Keratinocyte (primary cell): ENCODE results near the gene BTLA. TPM values are rescaled to one million over a fixed set of nuclear protein-coding genes. Genes with fewer than 3 reads are reported as not detected.

Source experiments
- DNase-seq: peaks from one replicate; pipeline ENCODE4 v3.0.0-alpha.2; 2011; ENCODE audit warnings: low read depth, missing footprints, low spot score
- FAIRE-seq: peaks from 2 replicates; lab custom pipeline; 2011; peaks lifted over from hg19 to GRCh38; lab: Jason Lieb, UNC
- H2AFZ ChIP-seq: 2 replicates; pipeline ENCODE4 v1.6.0; 2012; ENCODE audit warnings: low read length, control low read depth, inconsistent platforms; ENCODE audit not compliant: control insufficient read depth
- H3K27ac ChIP-seq: 2 replicates; pipeline ENCODE4 v1.5.1; 2011; ENCODE audit warnings: low read length; ENCODE audit not compliant: control insufficient read depth, insufficient read depth
- H3K27me3 ChIP-seq: 3 replicates; pipeline ENCODE4 v1.6.0; 2011; ENCODE audit warnings: low read length; ENCODE audit not compliant: control insufficient read depth, insufficient read depth; ENCODE audit errors: extremely low read depth
- H3K36me3 ChIP-seq, 2 experiments: 2 replicates in 1 of 2; 3 replicates in 1 of 2; pipeline ENCODE4 v1.5.1; 2011; ENCODE audit warnings: low read length in 2 of 2, mild to moderate bottlenecking in 1 of 2; ENCODE audit not compliant: control insufficient read depth in 2 of 2, insufficient read depth in 2 of 2; ENCODE audit errors: extremely low read depth in 1 of 2
- H3K4me1 ChIP-seq: 3 replicates; pipeline ENCODE4 v1.5.1; 2011; ENCODE audit warnings: low read length; ENCODE audit not compliant: control insufficient read depth, insufficient read depth; ENCODE audit errors: extremely low read depth
- H3K4me2 ChIP-seq: 3 replicates; pipeline ENCODE4 v1.6.0; 2011; ENCODE audit warnings: low read depth, low read length; ENCODE audit not compliant: control insufficient read depth, insufficient read depth; ENCODE audit errors: extremely low read depth
- H3K4me3 ChIP-seq, 3 experiments: fragments of 200-600 bp in 1 of 3; sonication (generic) in 1 of 3; 2 replicates in 2 of 3; 3 replicates in 1 of 3; pipeline ENCODE4 v1.5.1; 2011 to 2016; ENCODE audit warnings: low read length in 3 of 3, mild to moderate bottlenecking in 3 of 3, control low read depth in 2 of 3, inconsistent platforms in 1 of 3, low read depth in 1 of 3, mixed read lengths in 1 of 3, mixed run types in 1 of 3, moderate library complexity in 1 of 3; ENCODE audit not compliant: control insufficient read depth in 2 of 3, insufficient read depth in 2 of 3; ENCODE audit errors: extremely low read depth in 1 of 3
- H3K79me2 ChIP-seq: 2 replicates; pipeline ENCODE4 v1.6.0; 2012; ENCODE audit warnings: low read length; ENCODE audit not compliant: control insufficient read depth, insufficient read depth
- H3K9ac ChIP-seq: 3 replicates; pipeline ENCODE4 v1.6.0; 2011; ENCODE audit warnings: low read length; ENCODE audit not compliant: control insufficient read depth, insufficient read depth; ENCODE audit errors: extremely low read depth
- H3K9me1 ChIP-seq: 3 replicates; pipeline ENCODE4 v1.6.0; 2011; ENCODE audit warnings: low read length; ENCODE audit not compliant: control insufficient read depth, insufficient read depth; ENCODE audit errors: extremely low read depth
- H3K9me3 ChIP-seq: 2 replicates; pipeline ENCODE4 v1.5.1; 2012; ENCODE audit warnings: low read depth, low read length; ENCODE audit not compliant: control insufficient read depth
- H4K20me1 ChIP-seq: 3 replicates; pipeline ENCODE4 v1.6.0; 2011; ENCODE audit warnings: low read length; ENCODE audit not compliant: control insufficient read depth, insufficient read depth; ENCODE audit errors: extremely low read depth
- EZH2 ChIP-seq: IDR thresholded peaks from one replicate; pipeline ENCODE4 v1.6.1; 2012; ENCODE audit warnings: inconsistent platforms, mild to moderate bottlenecking, low read length, moderate library complexity
- dilution Hi-C: fragments of 300-500 bp; cut with MboI; formaldehyde crosslinking; loops from one replicate; pipeline ENCODE4 v1.7.0; 2020; ENCODE audit warnings: low sequenced_read_pairs; ENCODE audit not compliant: extremely low pct_ligation_motif_present
- polyA plus RNA-seq, 5 experiments: library from polyadenylated mRNA; depleted of rRNA in 3 of 5; stranded (reverse) in 3 of 5; stranded (forward) in 1 of 5; unstranded in 1 of 5; fragments of >200 nt; gene quantifications; 1 replicate in 1 of 5; 2 replicates in 3 of 5; 3 replicates in 1 of 5; pipeline versions ENCODE4 v1.2.1 to v1.2.3, GENCODE V29; 2011 to 2012; ENCODE audit warnings: missing spikeins in 2 of 5, low read depth in 1 of 5, low replicate concordance in 1 of 5
- TF ChIP-seq, protein P1 (sequence below), 3 experiments: IDR thresholded peaks in 1 of 3; conservative IDR thresholded peaks in 1 of 3; optimal IDR thresholded peaks in 1 of 3; 2 replicates in 2 of 3; 3 replicates in 1 of 3; pipeline versions ENCODE3 to v1.5.1; 2011; ENCODE audit warnings: low read length in 3 of 3, mild to moderate bottlenecking in 3 of 3, moderate library complexity in 2 of 3, control low read depth in 1 of 3, inconsistent platforms in 1 of 3; ENCODE audit not compliant: insufficient read depth in 2 of 3; ENCODE audit errors: extremely low read depth in 1 of 3

BTLA gene
- polyA plus RNA-seq, 1 donor (not counting 4 experiments of a cell fraction or from before 2014, with no cell fraction given): 0.08 TPM

GRCh38 chr3:112470788-112471187 is 28.5 kb downstream of the BTLA start:
- no peak for TF ChIP-seq EZH2
- TF ChIP-seq, protein P1, sequence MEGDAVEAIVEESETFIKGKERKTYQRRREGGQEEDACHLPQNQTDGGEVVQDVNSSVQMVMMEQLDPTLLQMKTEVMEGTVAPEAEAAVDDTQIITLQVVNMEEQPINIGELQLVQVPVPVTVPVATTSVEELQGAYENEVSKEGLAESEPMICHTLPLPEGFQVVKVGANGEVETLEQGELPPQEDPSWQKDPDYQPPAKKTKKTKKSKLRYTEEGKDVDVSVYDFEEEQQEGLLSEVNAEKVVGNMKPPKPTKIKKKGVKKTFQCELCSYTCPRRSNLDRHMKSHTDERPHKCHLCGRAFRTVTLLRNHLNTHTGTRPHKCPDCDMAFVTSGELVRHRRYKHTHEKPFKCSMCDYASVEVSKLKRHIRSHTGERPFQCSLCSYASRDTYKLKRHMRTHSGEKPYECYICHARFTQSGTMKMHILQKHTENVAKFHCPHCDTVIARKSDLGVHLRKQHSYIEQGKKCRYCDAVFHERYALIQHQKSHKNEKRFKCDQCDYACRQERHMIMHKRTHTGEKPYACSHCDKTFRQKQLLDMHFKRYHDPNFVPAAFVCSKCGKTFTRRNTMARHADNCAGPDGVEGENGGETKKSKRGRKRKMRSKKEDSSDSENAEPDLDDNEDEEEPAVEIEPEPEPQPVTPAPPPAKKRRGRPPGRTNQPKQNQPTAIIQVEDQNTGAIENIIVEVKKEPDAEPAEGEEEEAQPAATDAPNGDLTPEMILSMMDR (optimal IDR thresholded peaks at IDR 0.05 in 1 of 3, IDR thresholded peaks at IDR 0.05 in 1 of 3, conservative IDR thresholded peaks at IDR 0.05 in 1 of 3; ENCODE audit: extremely low read depth in 1 of 3, insufficient read depth in 2 of 3, low read length in 3 of 3): no peak
- Histone ChIP-seq H3K9ac (no peak overlapping the region), H3K4me1 (no peaks in the 10 kb centered on the region), H3K36me3 (no peaks in the 10 kb centered on the region), H3K79me2 (no peaks in the 10 kb centered on the region), H3K4me2 (no peak overlapping the region), H4K20me1 (no peaks in the 10 kb centered on the region), H3K9me1 (no peaks in the 10 kb centered on the region), H3K27ac (no peak overlapping the region), H3K4me3 (no peak overlapping the region), H3K9me3 (no peaks in the 10 kb centered on the region), H2AFZ (no peak overlapping the region), H3K27me3 (no peaks in the 10 kb centered on the region)
- FAIRE-seq: no peak
- DNase-seq: no peak
- dilution Hi-C loops: no loop called here

GRCh38 chr3:112469671-112470070 is 29.6 kb downstream of the BTLA start:
- Histone ChIP-seq H3K9me3 (no peaks in the 10 kb centered on the region), H3K4me2 (no peak overlapping the region), H3K79me2 (no peaks in the 10 kb centered on the region), H4K20me1 (no peaks in the 10 kb centered on the region), H3K36me3 (no peaks in the 10 kb centered on the region), H3K4me3 (no peak overlapping the region), H3K27me3 (no peaks in the 10 kb centered on the region), H3K4me1 (no peaks in the 10 kb centered on the region), H3K27ac (no peak overlapping the region), H3K9ac (no peak overlapping the region), H3K9me1 (no peaks in the 10 kb centered on the region), H2AFZ (no peak overlapping the region)
- TF ChIP-seq EZH2: no peak
- TF ChIP-seq, protein P1 (optimal IDR thresholded peaks at IDR 0.05 in 1 of 3, IDR thresholded peaks at IDR 0.05 in 1 of 3, conservative IDR thresholded peaks at IDR 0.05 in 1 of 3; ENCODE audit: extremely low read depth in 1 of 3, insufficient read depth in 2 of 3, low read length in 3 of 3): no peak
- DNase-seq (no peak), FAIRE-seq (no peak)
- dilution Hi-C loops: no loop called here
